ENCODE results near the gene SEC63. TPM values are rescaled to one million over a fixed set of nuclear protein-coding genes. Genes with fewer than 3 reads are reported as not detected.

Gene SEC63
- total RNA-seq, 1 experiment from 2014 or later, result 86.2 TPM

DNA sequence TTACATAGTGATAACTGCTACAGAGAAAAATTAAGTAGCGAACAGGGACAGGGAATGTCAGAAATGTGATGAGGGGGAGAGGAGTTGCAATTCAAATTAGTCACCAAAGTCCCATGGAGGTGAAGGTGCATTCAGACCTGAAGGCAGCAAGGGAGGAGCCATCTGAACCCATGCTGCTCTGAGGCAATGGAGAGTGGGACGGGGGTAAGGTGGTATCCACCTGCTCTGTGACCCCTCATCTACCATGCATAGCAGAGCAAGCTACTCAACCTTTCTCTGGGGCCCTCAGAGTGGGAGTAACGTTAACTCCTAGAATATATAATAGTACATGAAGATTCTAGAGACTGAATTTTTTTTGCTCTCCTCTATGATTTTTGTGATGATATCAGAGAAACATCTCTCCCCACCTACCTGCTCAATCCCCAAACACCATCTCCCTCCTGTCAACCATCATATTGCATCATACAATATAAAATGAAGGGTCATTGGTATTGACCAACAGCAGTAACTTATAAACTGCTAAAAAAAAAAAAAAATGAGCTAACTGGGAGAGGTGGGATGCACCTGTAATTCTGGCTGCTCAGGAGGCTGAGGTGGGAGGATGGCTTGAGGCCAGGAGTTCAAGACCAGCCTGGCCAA, 117.3 kb downstream of the SEC63 start:
- no peak overlapping the region for H3K4me2 ChIP-seq (ENCODE audit: insufficient read depth, insufficient read length, low read length)

More for the DNA sequence above, 117.3 kb downstream of the SEC63 start:
- H3K18ac ChIP-seq (ENCODE audit: insufficient read length, low read depth, low read length), result no peak overlapping the region
- Mint-ChIP-seq H3K4me3 (no peak overlapping the region), H3K27ac (no peak overlapping the region), H3K4me1 (peaks cover 4% of the 10 kb centered on the region in 2 experiments), H3K36me3 (ENCODE audit: insufficient read depth in 1 of 3, low read depth in 3 of 3) (no peaks in the 10 kb centered on the region), H3K9me3 (no peaks in the 10 kb centered on the region), H3K27me3 (ENCODE audit: low read depth) (no peaks in the 10 kb centered on the region)
- H2AFZ ChIP-seq (ENCODE audit: low read length), result no peak overlapping the region
- TF ChIP-seq, protein P1, sequence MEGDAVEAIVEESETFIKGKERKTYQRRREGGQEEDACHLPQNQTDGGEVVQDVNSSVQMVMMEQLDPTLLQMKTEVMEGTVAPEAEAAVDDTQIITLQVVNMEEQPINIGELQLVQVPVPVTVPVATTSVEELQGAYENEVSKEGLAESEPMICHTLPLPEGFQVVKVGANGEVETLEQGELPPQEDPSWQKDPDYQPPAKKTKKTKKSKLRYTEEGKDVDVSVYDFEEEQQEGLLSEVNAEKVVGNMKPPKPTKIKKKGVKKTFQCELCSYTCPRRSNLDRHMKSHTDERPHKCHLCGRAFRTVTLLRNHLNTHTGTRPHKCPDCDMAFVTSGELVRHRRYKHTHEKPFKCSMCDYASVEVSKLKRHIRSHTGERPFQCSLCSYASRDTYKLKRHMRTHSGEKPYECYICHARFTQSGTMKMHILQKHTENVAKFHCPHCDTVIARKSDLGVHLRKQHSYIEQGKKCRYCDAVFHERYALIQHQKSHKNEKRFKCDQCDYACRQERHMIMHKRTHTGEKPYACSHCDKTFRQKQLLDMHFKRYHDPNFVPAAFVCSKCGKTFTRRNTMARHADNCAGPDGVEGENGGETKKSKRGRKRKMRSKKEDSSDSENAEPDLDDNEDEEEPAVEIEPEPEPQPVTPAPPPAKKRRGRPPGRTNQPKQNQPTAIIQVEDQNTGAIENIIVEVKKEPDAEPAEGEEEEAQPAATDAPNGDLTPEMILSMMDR (conservative IDR thresholded peaks at IDR 0.05), result no peak
- H3K79me1 ChIP-seq (ENCODE audit: insufficient read depth, low read depth, low read length, poor library complexity, severe bottlenecking), result no peaks in the 10 kb centered on the region
- no peak overlapping the region for H3K27ac ChIP-seq (ENCODE audit: insufficient read length, low read depth, low read length)
- no peak overlapping the region for H2AK5ac ChIP-seq (ENCODE audit: insufficient read length, low read length)
- H4K91ac ChIP-seq (ENCODE audit: insufficient read length, low read depth, low read length), result no peak overlapping the region
- H3T11ph ChIP-seq (ENCODE audit: low read length), result no peak overlapping the region
- no peaks in the 10 kb centered on the region for H3K4me1 ChIP-seq (ENCODE audit: insufficient read depth, low read length)
- H3K9ac ChIP-seq (ENCODE audit: extremely low read depth, insufficient read length, low read length), result no peak overlapping the region
- no CpG with 5 or more reads among the region's 3 CpGs for WGBS (ENCODE audit: extremely low coverage, insufficient read length, low lambda C conversion rate)
- no peaks in the 10 kb centered on the region for H3K23me2 ChIP-seq (ENCODE audit: insufficient read length, low read depth, low read length, poor library complexity, severe bottlenecking)
- no peak for DNase-seq
- no peak overlapping the region for H3K14ac ChIP-seq (ENCODE audit: insufficient read depth, low read length)
- no peak overlapping the region for H3K4ac ChIP-seq (ENCODE audit: low read depth, low read length)
- no peak overlapping the region for H4K8ac ChIP-seq (replicated peaks; ENCODE audit: insufficient read length, low read depth, low read length)
- no peaks in the 10 kb centered on the region for H4K20me1 ChIP-seq (ENCODE audit: control insufficient read depth, insufficient read depth, insufficient read length)
- no peak overlapping the region for H3K56ac ChIP-seq (ENCODE audit: insufficient read length, low read depth, low read length)
- H2BK12ac ChIP-seq (ENCODE audit: insufficient read length, low read depth, low read length), result no peak overlapping the region
- no peak overlapping the region for H3K23ac ChIP-seq (ENCODE audit: insufficient read length, low read depth, low read length)
- no peaks in the 10 kb centered on the region for H3K9me3 ChIP-seq (ENCODE audit: control insufficient read depth, low read depth, low read length)
- no peaks in the 10 kb centered on the region for H3K79me2 ChIP-seq (ENCODE audit: insufficient read depth, low read length)
- H3K27me3 ChIP-seq (ENCODE audit: insufficient read depth, low read length), result no peaks in the 10 kb centered on the region
- H2BK120ac ChIP-seq (ENCODE audit: low read depth, low read length, poor library complexity, severe bottlenecking), result no peak overlapping the region
- H2BK5ac ChIP-seq (ENCODE audit: insufficient read length, low read length), result no peak overlapping the region
- no peak overlapping the region for H2BK15ac ChIP-seq (ENCODE audit: low read depth, low read length)
- no peak overlapping the region for H4K5ac ChIP-seq (ENCODE audit: insufficient read length, low read depth, low read length)
- no peak overlapping the region for H2BK20ac ChIP-seq (ENCODE audit: low read depth, low read length, poor library complexity, severe bottlenecking)

All from H9 (cell line).